ENCODE data around the gene ZCCHC4.
"Not testable (repeated sequence)": the region's sequence is repeated elsewhere in the genome, so short reads cannot be mapped to it uniquely, and the experiment has no call there.

ZCCHC4 gene

DNA sequence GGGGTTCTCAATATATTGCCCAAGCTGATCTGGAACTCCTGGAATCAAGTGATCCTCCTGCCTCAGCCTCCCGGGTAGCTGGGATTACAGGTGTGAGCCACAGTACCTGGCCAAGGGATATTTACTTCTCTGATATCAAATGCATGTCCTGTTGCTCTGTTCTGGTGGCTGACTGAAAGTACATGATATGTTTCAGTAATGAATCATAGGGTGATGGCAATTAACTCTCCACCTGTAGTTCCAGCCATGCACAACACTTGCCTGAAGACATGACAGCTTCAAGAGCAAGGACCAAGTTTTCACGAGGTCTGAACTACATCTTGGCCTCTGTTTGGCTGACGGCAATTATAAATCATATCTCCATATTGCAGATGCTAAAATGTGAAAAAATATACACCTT lies 9.1 kb downstream of the ZCCHC4 start:
- no peak for DNase-seq

DNA sequence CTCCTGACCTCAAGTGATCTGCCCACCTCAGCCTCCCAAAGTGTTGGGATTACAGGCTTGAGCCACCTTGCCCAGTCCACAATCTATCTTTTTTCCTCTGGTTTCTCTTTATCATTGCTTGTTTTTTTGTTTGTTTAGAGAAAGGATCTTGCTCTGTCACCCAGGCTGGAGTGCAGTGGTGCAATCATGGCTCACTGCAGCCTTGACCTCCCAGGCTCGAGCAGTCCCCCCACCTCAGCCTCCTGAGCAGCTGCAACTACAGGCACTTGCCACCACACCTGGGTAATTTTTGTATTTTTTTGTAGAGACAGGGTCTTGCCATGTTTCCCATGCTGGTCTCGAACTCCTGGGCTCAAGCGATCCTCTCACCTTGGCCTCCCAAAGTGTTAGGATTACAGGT lies 15.9 kb downstream of the ZCCHC4 start:
- not testable (repeated sequence) for DNase-seq

DNA sequence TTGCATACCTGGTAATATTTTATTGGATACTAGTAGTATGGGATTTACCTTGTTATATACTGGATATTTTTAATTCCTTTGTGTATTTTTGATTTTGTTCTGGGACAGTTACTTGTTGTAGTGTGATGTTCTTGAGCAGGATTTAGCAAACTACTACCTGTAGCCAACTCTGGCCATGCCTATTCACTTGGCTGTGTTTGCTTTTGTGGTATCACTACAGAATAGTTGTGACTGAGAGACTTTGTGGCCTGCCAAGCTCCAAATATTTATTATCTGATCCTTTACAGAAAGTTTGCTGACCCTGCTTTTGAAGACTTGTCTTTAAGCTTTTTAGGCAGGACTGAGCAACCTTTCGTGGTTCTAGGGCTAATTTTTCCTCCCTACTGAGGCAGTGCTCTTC lies 17.8 kb downstream of the ZCCHC4 start:
- no peak for DNase-seq

DNA sequence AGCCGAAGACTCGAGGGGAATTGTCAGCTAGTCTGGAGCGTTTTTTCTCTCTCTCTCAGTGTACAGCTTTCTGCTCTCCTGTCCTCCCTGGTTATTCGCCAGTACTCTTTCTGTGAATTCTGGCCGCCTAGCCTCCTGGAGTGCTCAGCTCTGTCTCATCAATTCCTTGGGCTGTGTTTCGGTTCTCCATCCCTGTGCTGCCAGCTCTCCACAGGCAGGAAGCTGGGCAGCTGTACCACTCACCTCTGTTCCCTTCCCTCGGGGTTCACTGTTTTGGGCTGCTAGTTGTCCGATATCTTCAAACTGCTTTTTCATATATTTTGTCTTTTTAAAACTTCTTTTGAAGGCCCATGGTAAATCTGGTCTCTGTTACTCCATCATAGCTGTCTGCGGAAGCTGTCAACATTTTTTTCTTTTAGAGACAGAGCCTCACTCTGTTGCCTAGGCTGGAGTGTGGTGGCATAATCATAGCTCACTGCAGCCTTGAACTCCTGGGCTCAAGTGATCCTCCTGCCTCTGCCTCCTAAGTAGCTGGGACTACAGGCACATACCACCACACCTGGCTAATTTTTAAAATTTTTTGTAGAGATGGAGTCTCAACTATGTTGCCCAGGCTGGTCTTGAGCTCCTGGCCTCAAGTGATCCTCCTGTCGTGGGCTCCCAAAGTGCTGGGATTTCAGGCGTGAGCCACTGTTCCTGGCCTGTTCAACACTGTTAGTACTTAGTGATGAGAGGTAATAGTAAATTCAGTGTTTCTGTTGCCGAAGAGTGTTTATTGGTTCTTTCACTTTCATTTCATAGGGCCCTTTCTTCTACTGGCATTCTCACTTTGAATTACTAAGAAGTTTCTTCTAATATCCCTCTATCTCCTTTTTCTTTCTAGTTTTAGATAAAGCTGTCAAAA lies 18.6 kb downstream of the ZCCHC4 start:
- DNase-seq, result no peak

DNA sequence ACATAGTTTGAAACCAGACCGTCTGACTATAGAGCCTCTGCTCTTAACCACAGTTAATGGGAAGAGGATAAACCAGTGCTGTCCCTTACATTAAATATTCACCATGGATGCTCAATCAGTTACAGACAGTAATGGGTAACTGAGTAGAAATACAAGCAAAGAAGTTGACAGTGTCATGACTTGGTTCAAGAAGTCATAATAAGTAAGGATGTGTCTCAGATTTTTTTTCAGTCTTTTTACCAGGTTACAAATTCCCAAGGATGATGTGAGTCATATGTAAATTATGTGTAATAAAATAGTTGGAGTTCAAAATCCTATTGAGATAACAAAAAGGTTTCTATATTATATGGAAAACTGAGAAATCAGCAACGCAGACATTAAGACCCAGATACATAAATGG lies 31.1 kb downstream of the ZCCHC4 start:
- DNase-seq, result no peak

DNA sequence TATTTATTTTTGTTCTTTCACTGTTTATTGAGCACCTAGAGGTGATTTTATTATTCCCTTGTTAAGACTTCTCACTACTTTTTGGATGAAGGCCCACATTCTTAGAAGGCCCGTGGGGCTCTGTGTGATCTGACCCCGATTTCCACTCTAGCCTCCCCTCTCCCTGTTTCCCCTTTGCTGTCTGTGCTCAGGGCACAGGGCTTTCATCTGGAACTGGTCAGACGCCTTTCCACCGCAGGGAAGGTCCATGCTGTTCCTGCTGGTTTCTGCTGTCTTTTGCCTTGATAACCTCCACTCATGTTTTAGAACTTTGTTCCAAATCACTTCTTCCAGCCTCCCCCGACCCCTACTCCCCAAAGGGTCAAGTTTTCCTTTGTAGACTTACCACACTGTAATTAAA lies 33.2 kb downstream of the ZCCHC4 start:
- no peak for DNase-seq

DNA sequence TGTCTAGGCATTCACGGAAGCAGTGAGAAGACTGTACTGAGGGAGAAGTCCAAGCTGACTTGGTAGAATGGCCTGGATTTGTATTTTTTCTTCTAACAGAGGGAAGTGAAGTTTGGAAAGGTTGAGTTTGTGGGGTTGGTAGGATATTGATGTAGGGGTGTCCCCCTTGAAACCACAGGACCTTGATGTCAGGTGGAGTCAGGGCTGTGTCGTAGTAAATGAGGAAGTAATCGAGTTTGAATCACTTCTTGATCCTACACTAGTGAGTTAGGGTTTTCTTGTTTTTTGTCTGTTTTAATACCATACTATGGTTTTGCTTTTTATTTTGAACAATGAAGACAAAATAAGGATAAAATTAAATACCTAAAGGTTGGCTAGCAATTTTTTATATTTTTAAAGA lies 34.3 kb downstream of the ZCCHC4 start:
- no peak for DNase-seq

DNA sequence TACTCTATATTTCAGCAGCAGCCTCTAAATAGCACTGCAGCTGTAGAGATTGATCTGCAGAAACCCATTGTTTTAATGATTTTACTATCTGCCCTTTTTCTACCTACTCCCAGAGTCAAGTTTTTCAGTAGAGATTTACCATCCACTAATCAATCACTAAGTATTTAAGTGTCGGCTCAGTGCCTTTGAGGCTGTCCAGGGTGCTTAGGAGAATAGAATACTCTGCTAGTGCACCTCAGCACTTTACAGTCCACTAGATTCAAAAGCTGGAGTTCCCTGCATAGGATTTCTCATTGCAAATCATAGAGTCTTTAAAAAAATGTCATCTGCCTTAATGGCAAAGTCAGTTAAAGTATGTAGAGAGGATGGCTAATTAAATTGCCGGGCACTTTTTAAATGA lies 34.9 kb downstream of the ZCCHC4 start:
- no peak for DNase-seq

DNA sequence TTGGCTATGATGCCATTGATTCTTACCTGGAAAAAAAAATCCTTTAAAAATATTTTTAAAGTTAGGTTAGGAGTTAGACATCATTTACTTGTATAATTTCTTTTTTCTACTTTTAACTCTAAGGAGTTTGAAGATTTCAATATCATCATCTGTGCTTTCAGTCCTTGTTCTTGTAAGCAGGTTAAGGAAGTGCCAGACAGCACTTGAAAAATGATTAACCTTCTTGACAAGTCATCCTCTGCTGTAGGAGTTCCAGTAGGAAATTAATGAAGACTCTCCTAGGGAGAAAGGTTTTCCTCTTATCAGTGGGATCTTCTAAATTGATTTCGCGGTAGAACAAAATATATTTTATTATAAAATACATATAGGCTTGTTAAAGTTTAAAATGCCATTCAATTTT lies 35.4 kb downstream of the ZCCHC4 start:
- DNase-seq, result no peak

DNA sequence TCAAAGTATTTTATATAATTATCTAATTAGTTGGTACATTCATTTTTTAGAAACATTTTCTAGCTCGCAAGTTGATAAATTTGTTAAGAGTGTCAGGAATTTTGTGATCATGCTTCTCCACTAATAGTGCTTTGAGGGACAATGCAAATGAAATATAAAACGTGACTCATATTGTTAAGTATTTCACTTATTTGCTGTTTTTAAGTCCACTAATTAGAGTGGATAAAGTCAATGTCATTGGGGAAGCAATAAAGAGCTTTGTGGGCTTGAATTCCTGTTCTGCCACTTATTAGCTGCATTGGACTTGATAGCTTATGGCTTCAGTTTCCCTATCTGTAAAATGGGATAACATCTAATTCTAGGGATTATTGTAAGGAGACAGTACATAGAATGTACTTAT lies 38.0 kb downstream of the ZCCHC4 start:
- no peak for DNase-seq

DNA sequence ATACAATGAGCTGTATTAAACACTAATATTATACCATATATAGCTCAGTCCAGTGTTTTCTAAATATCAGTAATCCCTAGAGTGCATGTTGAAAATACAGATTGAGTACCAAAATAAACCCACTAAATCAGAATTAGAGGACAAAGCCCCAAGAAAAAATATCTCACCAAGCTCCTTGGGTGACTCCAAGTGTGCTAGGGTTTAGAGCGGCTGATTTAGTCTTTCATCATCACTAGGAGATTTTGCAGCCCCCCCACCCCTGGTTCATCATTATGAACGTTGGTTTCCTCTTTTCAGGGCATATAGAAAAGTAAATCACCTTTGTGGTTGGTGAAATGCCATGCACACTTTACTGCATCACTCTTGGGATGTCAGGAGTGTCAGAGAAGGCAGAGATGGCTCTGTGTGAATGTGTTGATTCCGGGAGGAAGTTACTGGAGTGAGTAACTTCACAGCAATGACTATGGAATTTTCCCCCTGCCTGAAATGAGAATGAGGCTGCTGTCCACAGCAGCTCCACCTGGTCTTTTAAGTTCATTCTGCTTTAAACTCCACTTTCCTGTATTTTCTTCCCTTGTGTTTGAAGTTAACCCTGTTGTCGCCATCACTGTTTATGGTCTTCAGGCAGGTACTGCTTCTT lies 39.3 kb downstream of the ZCCHC4 start:
- no peak for DNase-seq

DNA sequence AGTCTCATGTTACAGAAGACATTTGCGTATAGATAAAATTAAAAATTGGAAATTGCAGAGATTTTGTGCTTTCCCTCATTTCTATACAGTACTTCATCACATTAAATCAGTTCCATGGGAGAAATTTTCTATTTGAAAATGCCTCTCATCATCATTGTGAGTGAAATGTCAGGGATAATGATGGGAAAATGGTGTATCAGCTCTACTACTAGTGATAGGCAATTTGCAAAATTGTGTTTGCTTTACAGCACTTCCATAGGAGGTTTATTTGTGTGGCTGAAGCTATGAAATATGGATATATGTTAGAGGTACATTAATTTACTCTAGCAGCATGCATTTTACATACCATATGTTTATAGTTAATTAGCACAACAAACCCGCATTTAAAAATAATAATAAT lies 43.5 kb downstream of the ZCCHC4 start:
- DNase-seq, result no peak

DNA sequence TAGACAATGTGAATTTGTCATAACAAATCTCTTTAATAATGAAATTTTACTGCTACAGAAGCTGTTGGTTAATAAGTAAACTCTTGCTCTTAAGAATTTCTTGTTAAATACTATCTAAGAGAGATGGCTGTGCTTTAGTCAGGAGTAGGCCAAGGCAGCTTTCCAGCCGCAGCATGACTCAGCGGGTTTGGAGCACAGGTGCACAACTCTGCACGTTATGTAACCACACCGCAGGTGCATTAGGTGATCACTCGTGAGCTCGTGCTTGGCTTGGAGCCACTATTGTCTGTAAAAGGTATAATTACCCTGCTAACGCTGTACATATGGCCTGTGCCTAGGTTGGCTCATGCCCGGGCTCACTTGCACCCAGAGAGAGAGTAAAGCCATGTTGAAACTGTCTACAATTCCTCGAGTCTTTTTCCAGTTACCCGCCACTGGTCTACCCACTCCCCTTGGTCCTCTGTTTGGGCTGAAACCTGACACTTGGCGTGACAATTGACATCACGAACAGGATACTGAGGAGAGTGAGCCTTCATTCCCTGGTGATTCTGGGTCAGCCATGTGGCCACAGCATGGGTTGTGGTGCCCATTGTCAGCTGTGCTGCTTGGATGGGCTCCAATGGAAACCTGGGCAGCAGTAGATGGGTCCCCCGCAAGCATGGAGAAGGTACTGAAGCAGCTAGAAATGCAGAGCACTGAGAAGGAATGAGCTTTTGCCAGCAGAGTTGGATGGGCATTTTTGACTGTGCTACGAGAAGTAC lies 46.1 kb downstream of the ZCCHC4 start:
- DNase-seq, result peak; percentile 19

DNA sequence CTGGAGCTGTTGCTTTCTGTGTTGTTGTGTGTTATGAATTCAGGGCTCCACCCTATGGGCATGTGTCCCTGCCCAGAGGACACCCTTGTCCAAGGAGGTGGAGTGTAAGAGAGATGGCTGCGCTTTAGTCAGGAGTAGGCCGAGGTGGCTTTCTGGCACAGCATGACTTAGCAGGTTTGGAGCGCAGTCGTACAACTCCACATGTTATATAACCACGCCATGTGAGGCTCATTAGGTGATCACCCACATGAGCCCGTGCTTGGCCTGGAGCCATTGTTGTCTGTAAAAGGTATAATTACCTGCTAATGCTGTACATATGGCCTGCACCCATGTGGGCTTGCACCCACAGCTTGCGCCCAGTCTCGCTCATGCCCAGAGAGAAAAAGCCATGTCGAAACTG lies 48.7 kb downstream of the ZCCHC4 start:
- peak; percentile 26 for DNase-seq

DNA sequence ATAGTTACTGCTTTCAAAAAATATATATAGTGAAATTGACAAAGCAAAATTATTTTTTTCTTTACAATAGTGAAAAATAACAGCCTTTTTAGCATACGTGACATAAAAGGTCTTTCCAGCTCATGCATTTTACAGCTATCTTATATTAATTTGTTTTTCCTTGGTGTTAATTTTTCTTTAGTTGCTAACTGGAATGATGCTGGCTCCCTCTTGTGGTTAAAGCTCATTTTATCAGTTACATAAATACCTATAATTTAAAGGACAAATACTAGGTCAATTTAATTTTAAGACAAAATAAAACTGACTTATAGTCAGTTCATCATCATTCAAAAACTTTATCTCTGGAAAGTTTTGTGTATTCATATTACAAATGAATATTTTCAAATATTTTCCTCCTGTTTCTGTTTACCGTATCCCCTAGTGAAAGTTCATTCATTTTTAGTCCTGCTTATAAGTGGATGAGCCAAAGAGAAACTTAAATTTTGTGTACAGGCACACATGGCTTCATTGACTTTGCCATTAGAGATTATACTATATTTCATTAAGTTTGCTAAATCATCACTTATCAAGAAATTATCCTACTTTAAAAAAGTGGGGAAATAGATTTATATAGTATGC lies 54.5 kb downstream of the ZCCHC4 start:
- DNase-seq, result peak; percentile 47

DNA sequence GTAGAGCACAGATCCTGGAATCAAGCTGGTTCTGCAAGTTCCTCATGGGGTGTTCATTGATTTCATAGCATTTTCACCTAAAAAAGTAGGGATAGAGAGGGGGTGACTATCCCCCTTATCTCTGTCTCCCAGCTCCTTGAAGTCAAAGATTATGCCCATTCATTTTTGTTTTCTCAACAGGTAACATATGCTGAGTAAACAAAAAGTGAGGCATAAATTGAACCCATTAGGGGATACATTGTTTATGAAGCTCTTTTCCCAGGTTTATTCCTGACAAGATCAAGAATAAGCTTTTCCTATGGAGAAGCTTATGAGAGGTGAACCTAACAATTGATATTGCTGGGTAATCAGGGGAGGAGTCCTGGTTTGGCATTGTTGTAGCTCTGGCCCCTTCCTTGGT lies 55.3 kb downstream of the ZCCHC4 start:
- DNase-seq, result no peak

DNA sequence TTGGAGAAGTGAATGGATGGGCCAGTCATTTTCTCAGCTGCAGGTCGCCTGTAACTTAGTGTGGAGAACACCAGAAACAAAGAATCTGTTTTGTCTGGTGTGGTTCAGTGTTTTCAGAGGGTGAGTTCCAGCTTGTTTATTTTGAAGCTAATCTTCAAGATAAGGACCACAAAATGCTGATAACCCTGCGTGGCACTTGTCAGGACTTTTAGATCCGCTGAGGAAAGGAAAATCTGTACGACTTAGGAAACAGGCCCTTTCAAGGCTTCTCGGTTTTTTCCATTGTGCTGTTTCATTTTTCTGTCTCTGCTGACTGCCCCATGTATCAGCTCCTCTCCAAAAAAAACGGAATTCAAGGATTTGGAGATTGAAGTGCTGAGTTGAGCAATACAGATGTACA lies 55.7 kb downstream of the ZCCHC4 start:
- no peak for DNase-seq

DNA sequence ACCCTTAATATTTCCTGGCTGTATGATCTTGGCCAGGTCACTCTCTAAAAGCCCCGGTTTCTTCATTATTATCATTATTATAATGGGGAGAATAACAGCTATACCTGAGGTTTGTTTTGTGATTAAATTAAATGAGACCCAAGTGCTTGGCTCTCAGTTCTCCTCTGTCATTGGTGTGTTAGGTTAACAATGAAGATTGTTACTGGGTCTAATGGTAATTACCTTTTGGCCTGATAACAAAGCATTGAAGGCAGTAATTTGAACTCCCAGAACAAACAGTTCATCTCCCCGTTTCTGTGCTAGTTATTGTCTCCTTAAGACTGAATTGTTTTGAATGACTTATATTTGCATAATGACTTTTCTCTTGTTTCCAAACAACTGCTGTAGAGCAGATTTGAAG lies 57.7 kb downstream of the ZCCHC4 start:
- DNase-seq, result peak; percentile 70

DNA sequence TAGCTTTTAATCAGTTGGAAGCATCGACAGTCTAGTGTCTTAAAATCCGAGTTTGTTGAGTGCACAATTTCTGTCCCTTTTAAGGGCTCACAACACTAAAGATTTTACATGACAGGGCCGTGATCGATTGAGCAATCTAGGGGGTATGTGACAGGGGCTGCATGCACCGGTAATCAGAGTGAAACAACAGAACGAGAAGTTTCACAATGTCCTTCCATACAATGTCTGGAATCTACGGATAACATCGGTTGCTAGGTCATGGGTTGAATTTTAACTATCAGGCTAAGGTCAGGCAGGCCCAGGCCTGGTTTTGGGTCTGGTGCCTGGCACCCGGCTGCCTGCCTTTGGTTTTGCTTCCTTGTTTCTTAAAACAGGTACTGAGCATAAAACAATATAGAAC lies 60.0 kb downstream of the ZCCHC4 start:
- DNase-seq, result not testable (repeated sequence)

DNA sequence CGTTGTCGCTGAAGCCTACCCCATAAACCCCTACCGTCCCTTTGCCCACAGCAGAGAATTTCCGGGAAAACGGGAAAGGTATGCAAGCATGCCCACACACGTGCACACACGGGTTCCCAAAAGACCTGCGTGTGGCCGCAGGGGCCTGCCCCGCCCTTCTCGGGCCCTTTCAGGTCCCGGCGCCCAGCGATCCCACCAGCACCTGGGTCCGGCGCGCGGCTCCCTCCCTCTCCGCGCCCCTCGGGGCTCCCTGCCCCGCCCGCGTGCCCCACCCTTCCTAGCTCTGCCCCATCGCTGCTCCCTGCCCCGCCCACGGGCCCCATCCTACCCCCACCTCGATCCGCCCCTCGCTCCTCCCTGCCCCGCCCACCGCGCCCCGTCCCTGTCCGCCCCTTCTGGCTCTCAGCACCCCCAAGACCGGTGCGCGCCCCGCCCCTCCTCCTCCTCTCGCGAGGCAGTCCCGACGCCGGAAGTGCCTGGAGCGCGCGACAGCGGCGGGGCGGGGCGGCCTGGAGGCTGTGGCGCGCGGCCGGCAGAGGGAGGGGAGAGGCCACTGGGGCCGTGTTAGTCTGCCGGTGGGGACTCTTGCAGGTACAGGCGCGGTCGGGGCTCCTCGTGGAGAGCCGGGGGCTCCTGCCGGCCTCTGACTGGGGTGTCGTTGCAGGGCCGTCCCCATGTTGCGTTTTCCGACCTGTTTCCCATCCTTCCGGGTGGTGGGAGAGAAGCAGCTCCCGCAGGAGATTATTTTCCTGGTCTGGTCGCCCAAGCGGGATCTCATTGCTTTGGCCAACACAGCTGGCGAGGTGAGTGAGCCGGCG lies 64.4 kb downstream of the ZCCHC4 start, which contains the start of gene ANAPC4:
TSS of gene ANAPC4 (plus strand) at position 510 of the 818 bp plus-strand sequence. CDS start at position 675, 165 bp downstream.
- peak; percentile 92 for DNase-seq

DNA sequence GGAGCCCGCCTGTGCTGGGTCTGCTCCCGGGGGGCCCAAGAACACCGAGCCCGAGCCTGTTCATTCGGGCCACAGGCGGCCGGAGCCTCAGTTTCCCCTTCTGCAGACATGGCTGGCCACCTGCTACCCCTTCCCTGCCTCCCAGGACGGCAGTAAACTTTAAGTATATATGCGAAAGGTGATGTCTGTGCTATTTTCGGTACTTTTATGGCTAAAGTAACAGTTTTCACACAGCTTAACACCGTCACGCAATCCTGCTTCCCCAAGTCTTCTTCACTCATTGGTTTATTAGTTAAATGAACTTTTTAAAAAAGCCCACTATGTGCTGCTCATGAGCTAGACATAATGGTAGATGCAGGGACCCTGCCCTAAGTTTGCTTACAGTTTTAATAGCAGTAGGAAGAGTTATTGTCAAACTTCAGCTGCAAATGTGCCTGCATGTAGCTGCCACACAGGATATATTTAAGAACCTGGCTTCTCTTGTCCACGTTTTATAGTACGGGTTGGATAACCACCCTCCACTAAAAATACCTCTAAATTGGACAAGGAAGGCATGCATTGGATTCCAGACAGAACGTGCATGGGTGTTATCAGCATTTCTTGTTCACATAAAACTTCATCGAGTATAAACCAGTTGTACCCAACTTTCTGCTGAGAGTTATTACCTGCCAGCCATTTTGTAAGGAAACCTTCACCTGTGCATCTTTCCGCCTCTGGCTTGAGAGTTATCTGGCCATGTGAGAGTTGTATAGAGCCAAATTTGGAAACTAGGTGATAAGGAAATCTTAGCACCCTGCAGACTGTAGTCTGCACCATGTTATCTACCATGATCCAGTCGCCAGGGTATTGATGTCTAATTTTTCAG lies 65.2 kb downstream of the ZCCHC4 start:
- no peak for DNase-seq

All from COR-L47 (cell line).